Stomach (tissue), 4 donors: ENCODE results near the gene HAUS1.

ENCODE experiments used
- CTCF ChIP-seq, 7 experiments: fragments of 450-650 bp in 4 of 7; fragments of 200-600 bp in 3 of 7; sonication (generic) in 3 of 7; IDR thresholded peaks; one replicate each; pipeline ENCODE4 v1.5.1; 2016 to 2019; ENCODE audit warnings: antibody characterized with exemption in 7 of 7, control low read depth in 2 of 7, mild to moderate bottlenecking in 1 of 7
- EP300 ChIP-seq: sonication (generic); formaldehyde crosslinking; IDR thresholded peaks from one replicate; pipeline ENCODE4 v1.6.1; 2017; ENCODE audit warnings: antibody characterized with exemption
- POLR2A ChIP-seq, 4 donors: fragments of 450-650 bp; IDR thresholded peaks; one replicate each; pipeline ENCODE4 v1.6.1; 2016; ENCODE audit warnings: antibody characterized with exemption in 4 of 4, control low read depth in 2 of 4, mild to moderate bottlenecking in 1 of 4, moderate library complexity in 1 of 4
- POLR2AphosphoS5 ChIP-seq, 3 donors: sonication (generic); formaldehyde crosslinking; IDR thresholded peaks; one replicate each; pipeline ENCODE4 v1.6.1; 2016; ENCODE audit warnings: antibody characterized with exemption in 3 of 3

- TF ChIP-seq CTCF (IDR thresholded peaks at IDR 0.05) (no peak), POLR2AphosphoS5 (IDR thresholded peaks at IDR 0.05) (no peak), POLR2A (IDR thresholded peaks at IDR 0.05) (no peak), EP300 (no peak)
Measured at GRCh38 chr18:46070815-46071652, 33.2 kb upstream of the HAUS1 start.
